ENCODE measurements around the gene PDE6D.

Gene PDE6D

GRCh38 chr2:231745303-231746038, 35.6 kb downstream of the PDE6D start:
- H2AFZ ChIP-seq (ENCODE audit: low read depth, low read length): no peak overlapping the region
- H3K27ac ChIP-seq (ENCODE audit: low read length, poor library complexity, severe bottlenecking): no peak overlapping the region
- no peak overlapping the region for H3K18ac ChIP-seq (ENCODE audit: low read depth in 1 of 2, low read length in 2 of 2)
- no peak overlapping the region for H3K14ac ChIP-seq (ENCODE audit: low read length in 2 of 2)
- no peak overlapping the region for H3K4me3 ChIP-seq (ENCODE audit: insufficient read depth in 1 of 2, low read depth in 1 of 2, low read length in 2 of 2)
- no peak for DNase-seq
- H4K91ac ChIP-seq (ENCODE audit: low read length): no peak overlapping the region
- H3K23ac ChIP-seq (ENCODE audit: low read length in 2 of 2): no peak overlapping the region
- no peak overlapping the region for H2BK15ac ChIP-seq (ENCODE audit: low read depth, poor library complexity, severe bottlenecking)
- H3K4me2 ChIP-seq (ENCODE audit: low read length, poor library complexity, severe bottlenecking): no peak overlapping the region
- no peak overlapping the region for H4K8ac ChIP-seq (ENCODE audit: low read length)
- 80% methylated on average over 5 of the region's 6 CpGs for WGBS
- no peaks in the 10 kb centered on the region for H3K27me3 ChIP-seq (ENCODE audit: control insufficient read depth in 1 of 2, insufficient read depth in 1 of 2, low read length in 2 of 2)
- H2BK120ac ChIP-seq (ENCODE audit: low read depth, low read length): no peak overlapping the region
- H2BK12ac ChIP-seq (ENCODE audit: low read length in 2 of 2): no peak overlapping the region
- H3K9me3 ChIP-seq (ENCODE audit: control insufficient read depth, low read length): no peaks in the 10 kb centered on the region
- peaks cover 1% of the 10 kb centered on the region for H3K4me1 ChIP-seq (ENCODE audit: control insufficient read depth, insufficient read depth, low read depth, low read length)
- H3K79me1 ChIP-seq (replicated peaks; ENCODE audit: low read length, poor library complexity, severe bottlenecking): peaks cover 4% of the 10 kb centered on the region
- H2AK5ac ChIP-seq (ENCODE audit: low read length, severe bottlenecking): no peak overlapping the region
- H3K36me3 ChIP-seq (ENCODE audit: control insufficient read depth in 1 of 2, insufficient read depth in 2 of 2, low read depth in 1 of 2, low read length in 2 of 2): peaks cover 0 to 2% of the 10 kb centered on the region in 2 experiments
- no peak overlapping the region for H2BK5ac ChIP-seq (ENCODE audit: low read depth, low read length, poor library complexity, severe bottlenecking)
- no peak overlapping the region for H3K9ac ChIP-seq (ENCODE audit: low read length)
- no peak overlapping the region for H3K4ac ChIP-seq (ENCODE audit: low read depth in 1 of 2, low read length in 2 of 2)

GRCh38 chr2:231743376-231744116, 37.5 kb downstream of the PDE6D start:
- Histone ChIP-seq H3K27me3 (ENCODE audit: control insufficient read depth in 1 of 2, insufficient read depth in 1 of 2, low read length in 2 of 2) (no peaks in the 10 kb centered on the region), H2BK12ac (ENCODE audit: low read length in 2 of 2) (no peak overlapping the region), H3K9ac (ENCODE audit: low read length) (no peak overlapping the region), H3K79me1 (replicated peaks; ENCODE audit: low read length, poor library complexity, severe bottlenecking) (peaks cover 4% of the 10 kb centered on the region), H3K9me3 (ENCODE audit: control insufficient read depth, low read length) (no peaks in the 10 kb centered on the region), H3K18ac (ENCODE audit: low read depth in 1 of 2, low read length in 2 of 2) (no peak overlapping the region), H3K4me2 (ENCODE audit: low read length, poor library complexity, severe bottlenecking) (no peak overlapping the region), H3K4me1 (ENCODE audit: control insufficient read depth, insufficient read depth, low read depth, low read length) (peaks cover 1% of the 10 kb centered on the region), H3K27ac (ENCODE audit: low read length, poor library complexity, severe bottlenecking) (no peak overlapping the region), H3K23ac (ENCODE audit: low read length in 2 of 2) (no peak overlapping the region), H2BK120ac (ENCODE audit: low read depth, low read length) (no peak overlapping the region), H3K36me3 (ENCODE audit: control insufficient read depth in 1 of 2, insufficient read depth in 2 of 2, low read depth in 1 of 2, low read length in 2 of 2) (no peaks in the 10 kb centered on the region), H2AK5ac (ENCODE audit: low read length, severe bottlenecking) (no peak overlapping the region), H4K8ac (ENCODE audit: low read length) (no peak overlapping the region), H2BK15ac (ENCODE audit: low read depth, poor library complexity, severe bottlenecking) (no peak overlapping the region), H4K91ac (ENCODE audit: low read length) (no peak overlapping the region), H3K4me3 (ENCODE audit: insufficient read depth in 1 of 2, low read depth in 1 of 2, low read length in 2 of 2) (no peak overlapping the region), H3K14ac (ENCODE audit: low read length in 2 of 2) (no peak overlapping the region), H2BK5ac (ENCODE audit: low read depth, low read length, poor library complexity, severe bottlenecking) (no peak overlapping the region), H2AFZ (ENCODE audit: low read depth, low read length) (no peak overlapping the region), H3K4ac (ENCODE audit: low read depth in 1 of 2, low read length in 2 of 2) (no peak overlapping the region)
- 90% methylated on average over 7 of the region's 9 CpGs for WGBS
- DNase-seq: no peak

GRCh38 chr2:231737761-231738160, 43.3 kb downstream of the PDE6D start:
- Histone ChIP-seq H3K27ac (ENCODE audit: low read length, poor library complexity, severe bottlenecking) (no peak overlapping the region), H3K18ac (ENCODE audit: low read depth in 1 of 2, low read length in 2 of 2) (no peak overlapping the region), H2AFZ (ENCODE audit: low read depth, low read length) (no peak overlapping the region), H3K4me3 (ENCODE audit: insufficient read depth in 1 of 2, low read depth in 1 of 2, low read length in 2 of 2) (no peak overlapping the region), H2BK12ac (ENCODE audit: low read length in 2 of 2) (no peak overlapping the region), H3K14ac (ENCODE audit: low read length in 2 of 2) (no peak overlapping the region), H3K23ac (ENCODE audit: low read length in 2 of 2) (no peak overlapping the region), H3K4ac (ENCODE audit: low read depth in 1 of 2, low read length in 2 of 2) (no peak overlapping the region), H2AK5ac (ENCODE audit: low read length, severe bottlenecking) (no peak overlapping the region), H3K4me2 (ENCODE audit: low read length, poor library complexity, severe bottlenecking) (no peak overlapping the region), H3K36me3 (ENCODE audit: control insufficient read depth in 1 of 2, insufficient read depth in 2 of 2, low read depth in 1 of 2, low read length in 2 of 2) (peaks cover 0 to 29% of the 10 kb centered on the region in 2 experiments), H3K9me3 (ENCODE audit: control insufficient read depth, low read length) (no peaks in the 10 kb centered on the region), H3K27me3 (ENCODE audit: control insufficient read depth in 1 of 2, insufficient read depth in 1 of 2, low read length in 2 of 2) (no peaks in the 10 kb centered on the region), H2BK120ac (ENCODE audit: low read depth, low read length) (no peak overlapping the region), H4K91ac (ENCODE audit: low read length) (no peak overlapping the region), H3K4me1 (ENCODE audit: control insufficient read depth, insufficient read depth, low read depth, low read length) (peaks cover 1% of the 10 kb centered on the region), H3K79me1 (replicated peaks; ENCODE audit: low read length, poor library complexity, severe bottlenecking) (peaks cover 3% of the 10 kb centered on the region), H3K9ac (ENCODE audit: low read length) (no peak overlapping the region), H2BK15ac (ENCODE audit: low read depth, poor library complexity, severe bottlenecking) (no peak overlapping the region), H2BK5ac (ENCODE audit: low read depth, low read length, poor library complexity, severe bottlenecking) (no peak overlapping the region), H4K8ac (ENCODE audit: low read length) (no peak overlapping the region)
- WGBS: 99% methylated on average over 5 of the region's 7 CpGs
- DNase-seq: no peak

GRCh38 chr2:231732604-231733003, 48.5 kb downstream of the PDE6D start:
- no peak for DNase-seq
- Histone ChIP-seq H3K14ac (ENCODE audit: low read length in 2 of 2) (no peak overlapping the region), H3K4me3 (ENCODE audit: insufficient read depth in 1 of 2, low read depth in 1 of 2, low read length in 2 of 2) (no peak overlapping the region), H2AK5ac (ENCODE audit: low read length, severe bottlenecking) (no peak overlapping the region), H2BK15ac (ENCODE audit: low read depth, poor library complexity, severe bottlenecking) (no peak overlapping the region), H2BK120ac (ENCODE audit: low read depth, low read length) (no peak overlapping the region), H3K36me3 (ENCODE audit: control insufficient read depth in 1 of 2, insufficient read depth in 2 of 2, low read depth in 1 of 2, low read length in 2 of 2) (peaks cover 3 to 27% of the 10 kb centered on the region in 2 experiments), H2BK5ac (ENCODE audit: low read depth, low read length, poor library complexity, severe bottlenecking) (no peak overlapping the region), H2BK12ac (ENCODE audit: low read length in 2 of 2) (no peak overlapping the region), H3K9ac (ENCODE audit: low read length) (no peak overlapping the region), H3K4me1 (ENCODE audit: control insufficient read depth, insufficient read depth, low read depth, low read length) (no peaks in the 10 kb centered on the region), H3K4ac (ENCODE audit: low read depth in 1 of 2, low read length in 2 of 2) (no peak overlapping the region), H3K9me3 (ENCODE audit: control insufficient read depth, low read length) (no peaks in the 10 kb centered on the region), H4K8ac (ENCODE audit: low read length) (no peak overlapping the region), H3K18ac (ENCODE audit: low read depth in 1 of 2, low read length in 2 of 2) (no peak overlapping the region), H3K27me3 (ENCODE audit: control insufficient read depth in 1 of 2, insufficient read depth in 1 of 2, low read length in 2 of 2) (no peaks in the 10 kb centered on the region), H3K4me2 (ENCODE audit: low read length, poor library complexity, severe bottlenecking) (no peak overlapping the region), H2AFZ (ENCODE audit: low read depth, low read length) (no peak overlapping the region), H4K91ac (ENCODE audit: low read length) (no peak overlapping the region), H3K79me1 (replicated peaks; ENCODE audit: low read length, poor library complexity, severe bottlenecking) (no peaks in the 10 kb centered on the region), H3K27ac (ENCODE audit: low read length, poor library complexity, severe bottlenecking) (no peak overlapping the region), H3K23ac (ENCODE audit: low read length in 2 of 2) (no peak overlapping the region)
- WGBS: 92% methylated on average over 4 of the region's 4 CpGs

All from mesenchymal stem cell (in vitro differentiated cells and primary cell).